ENCODE results near the gene SLC18A2.
"Not testable (repeated sequence)": the region's sequence is repeated elsewhere in the genome, so short reads cannot be mapped to it uniquely, and the experiment has no call there.

SLC18A2 gene

DNA sequence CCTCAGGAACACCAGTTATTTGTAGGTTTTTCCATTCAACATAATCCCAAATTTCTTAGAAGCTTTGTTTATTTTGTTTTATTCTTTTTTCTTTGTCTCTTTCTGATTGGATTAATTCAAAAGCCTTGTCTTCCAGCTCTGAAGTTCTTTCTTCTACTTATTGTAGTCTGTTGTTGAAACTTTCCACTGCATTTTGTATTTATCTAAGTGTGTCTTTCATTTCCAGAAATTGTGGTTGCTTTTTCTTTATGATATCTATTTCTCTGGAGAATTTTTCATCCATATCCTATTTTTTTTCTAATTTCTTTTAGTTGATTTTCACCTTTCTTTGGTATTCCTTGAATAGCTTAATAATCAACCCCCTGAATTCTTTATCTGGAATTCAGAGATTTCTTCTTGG is 58.5 kb downstream of the SLC18A2 start:
- no peak overlapping the region for H3K4me3 ChIP-seq
- H3K9ac ChIP-seq (ENCODE audit: insufficient read length), result no peak overlapping the region
- no peaks in the 10 kb centered on the region for H3K36me3 ChIP-seq (ENCODE audit: insufficient read depth, low read length)
- TF ChIP-seq FOXP2 (optimal IDR thresholded peaks at IDR 0.05; ENCODE audit: control extremely low read depth, extremely low read length, insufficient read depth), result no peak
- no peak for TF ChIP-seq EZH2 (IDR thresholded peaks at IDR 0.05)
- no peak for TF ChIP-seq POLR2AphosphoS5 (IDR thresholded peaks at IDR 0.05; ENCODE audit: borderline replicate concordance, low read depth, low read length)
- H3K9me3 ChIP-seq (ENCODE audit: low read depth, low read length), result no peaks in the 10 kb centered on the region
- H3K27ac ChIP-seq, result no peak overlapping the region
- no peak for DNase-seq (ENCODE audit: low read depth, low spot score)

DNA sequence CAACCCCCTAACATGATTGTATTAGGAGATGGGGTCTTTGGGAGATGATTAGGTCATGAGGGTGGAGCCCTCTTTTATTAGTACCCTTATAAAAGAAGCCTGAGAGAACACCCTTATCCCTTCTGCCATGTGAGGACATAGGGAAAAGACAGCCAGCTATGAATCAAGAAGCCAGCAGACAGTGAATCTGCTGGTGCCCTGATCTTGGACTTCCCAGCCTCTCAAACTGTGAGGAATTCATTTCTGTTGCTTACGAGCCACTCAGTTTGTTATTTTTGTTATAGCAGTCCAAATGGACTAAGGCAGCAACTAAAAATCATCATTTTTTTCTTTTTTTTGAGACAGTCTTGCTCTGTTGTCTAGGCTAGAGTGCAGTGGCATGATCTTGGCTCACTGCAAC is 59.8 kb downstream of the SLC18A2 start:
- no peak overlapping the region for H3K27ac ChIP-seq
- no peaks in the 10 kb centered on the region for H3K9me3 ChIP-seq (ENCODE audit: low read depth, low read length)
- no peak overlapping the region for H3K4me3 ChIP-seq
- DNase-seq (ENCODE audit: low read depth, low spot score), result no peak
- H3K9ac ChIP-seq (ENCODE audit: insufficient read length), result no peak overlapping the region
- TF ChIP-seq POLR2AphosphoS5 (IDR thresholded peaks at IDR 0.05; ENCODE audit: borderline replicate concordance, low read depth, low read length) (no peak), FOXP2 (optimal IDR thresholded peaks at IDR 0.05; ENCODE audit: control extremely low read depth, extremely low read length, insufficient read depth) (no peak), EZH2 (IDR thresholded peaks at IDR 0.05) (no peak)
- H3K36me3 ChIP-seq (ENCODE audit: insufficient read depth, low read length), result no peaks in the 10 kb centered on the region

DNA sequence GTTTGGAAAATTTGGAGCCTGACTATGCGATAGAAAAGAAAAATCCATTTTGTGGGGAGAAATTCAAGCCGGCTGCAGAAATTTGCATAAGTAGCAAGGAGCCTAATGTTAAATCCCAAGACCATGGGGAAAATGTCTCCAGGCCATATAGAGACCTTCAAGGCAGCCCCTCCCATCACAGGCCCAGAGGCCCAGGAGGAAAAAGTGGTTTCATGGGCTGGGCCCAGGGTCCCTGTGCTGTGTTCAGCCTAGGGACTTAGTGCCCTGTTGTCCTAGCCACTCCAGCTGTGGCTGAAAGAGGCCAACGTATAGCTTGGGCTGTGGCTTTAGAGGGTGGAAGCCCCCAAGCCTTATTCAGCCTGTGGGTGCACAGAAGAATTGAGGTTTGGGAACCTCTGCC is 62.5 kb downstream of the SLC18A2 start:
- H3K27ac ChIP-seq; DNase-seq (ENCODE audit: low read depth, low spot score); H3K9ac ChIP-seq (ENCODE audit: insufficient read length); H3K9me3 ChIP-seq (ENCODE audit: low read depth, low read length); H3K36me3 ChIP-seq (ENCODE audit: insufficient read depth, low read length); H3K4me3 ChIP-seq: not testable (repeated sequence)

DNA sequence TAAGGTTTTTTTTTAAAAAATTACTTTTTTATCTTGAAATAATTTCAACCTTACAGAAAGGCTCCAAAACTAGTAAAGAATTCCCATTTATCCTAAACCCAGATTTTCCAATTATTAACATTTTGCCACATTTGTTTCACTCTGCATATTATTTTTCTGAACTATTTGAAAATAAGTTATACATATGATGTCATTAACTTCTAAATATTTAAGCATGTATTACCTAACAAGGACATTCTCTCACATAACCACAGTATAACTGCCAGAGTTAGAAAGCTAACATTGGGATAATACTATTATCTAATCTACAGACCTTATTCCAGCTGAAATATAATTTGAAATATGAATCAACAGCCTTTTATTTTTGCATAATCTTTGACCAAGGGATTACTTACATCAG is 65.8 kb downstream of the SLC18A2 start:
- Histone ChIP-seq H3K27ac (no peak overlapping the region), H3K9ac (ENCODE audit: insufficient read length) (no peak overlapping the region), H3K36me3 (ENCODE audit: insufficient read depth, low read length) (no peaks in the 10 kb centered on the region), H3K9me3 (ENCODE audit: low read depth, low read length) (no peaks in the 10 kb centered on the region), H3K4me3 (no peak overlapping the region)
- no peak for DNase-seq (ENCODE audit: low read depth, low spot score)
- no peak for TF ChIP-seq POLR2AphosphoS5 (IDR thresholded peaks at IDR 0.05; ENCODE audit: borderline replicate concordance, low read depth, low read length)
- no peak for TF ChIP-seq FOXP2 (optimal IDR thresholded peaks at IDR 0.05; ENCODE audit: control extremely low read depth, extremely low read length, insufficient read depth)
- TF ChIP-seq EZH2 (IDR thresholded peaks at IDR 0.05), result no peak

DNA sequence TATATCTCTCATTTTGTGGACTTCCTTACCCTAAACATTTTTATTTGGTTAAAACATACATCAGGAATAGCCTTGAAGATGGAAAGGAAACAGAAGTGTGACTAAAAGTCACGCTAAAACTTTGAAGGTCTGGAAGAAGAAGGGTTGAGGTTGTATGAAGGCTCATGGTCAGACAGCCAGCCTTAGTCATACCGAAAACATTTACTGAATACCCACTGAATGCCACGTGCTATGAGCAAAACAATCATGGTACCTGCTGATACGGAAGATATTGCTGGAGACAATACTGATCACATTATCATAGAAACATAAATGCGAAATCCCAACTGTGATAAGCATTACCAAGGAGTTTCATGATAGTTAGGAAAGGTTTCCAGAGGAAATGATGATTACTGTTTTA is 70.3 kb downstream of the SLC18A2 start:
- DNase-seq (ENCODE audit: low read depth, low spot score), result no peak
- no peak overlapping the region for H3K9ac ChIP-seq (ENCODE audit: insufficient read length)
- TF ChIP-seq FOXP2 (optimal IDR thresholded peaks at IDR 0.05; ENCODE audit: control extremely low read depth, extremely low read length, insufficient read depth) (no peak), POLR2AphosphoS5 (IDR thresholded peaks at IDR 0.05; ENCODE audit: borderline replicate concordance, low read depth, low read length) (no peak), EZH2 (IDR thresholded peaks at IDR 0.05) (no peak)
- no peak overlapping the region for H3K27ac ChIP-seq
- H3K9me3 ChIP-seq (ENCODE audit: low read depth, low read length), result no peaks in the 10 kb centered on the region
- no peak overlapping the region for H3K4me3 ChIP-seq
- H3K36me3 ChIP-seq (ENCODE audit: insufficient read depth, low read length), result no peaks in the 10 kb centered on the region

DNA sequence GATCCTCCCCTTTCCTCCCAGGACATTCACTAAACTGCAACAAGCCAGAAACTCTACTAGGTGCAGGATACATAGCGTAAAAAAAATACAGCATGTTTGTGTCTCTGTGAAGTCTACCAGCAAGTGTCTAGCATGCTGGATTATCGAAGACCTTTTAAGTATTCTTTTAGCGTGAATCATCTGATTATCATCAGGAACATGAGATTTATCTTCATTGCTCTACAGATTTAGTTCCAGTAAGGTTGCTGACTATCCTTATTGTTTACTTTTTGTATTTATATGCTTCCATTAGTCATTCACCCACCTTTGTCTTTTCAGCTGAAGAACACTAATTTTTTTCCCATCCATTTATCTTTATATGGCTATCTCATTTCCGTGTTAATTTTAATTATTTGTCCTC is 71.5 kb downstream of the SLC18A2 start:
- H3K36me3 ChIP-seq (ENCODE audit: insufficient read depth, low read length), result no peaks in the 10 kb centered on the region
- TF ChIP-seq POLR2AphosphoS5 (IDR thresholded peaks at IDR 0.05; ENCODE audit: borderline replicate concordance, low read depth, low read length), result no peak
- no peak for TF ChIP-seq EZH2 (IDR thresholded peaks at IDR 0.05)
- TF ChIP-seq FOXP2 (optimal IDR thresholded peaks at IDR 0.05; ENCODE audit: control extremely low read depth, extremely low read length, insufficient read depth), result no peak
- DNase-seq (ENCODE audit: low read depth, low spot score), result no peak
- no peak overlapping the region for H3K4me3 ChIP-seq
- H3K27ac ChIP-seq, result no peak overlapping the region
- no peak overlapping the region for H3K9ac ChIP-seq (ENCODE audit: insufficient read length)
- no peaks in the 10 kb centered on the region for H3K9me3 ChIP-seq (ENCODE audit: low read depth, low read length)

DNA sequence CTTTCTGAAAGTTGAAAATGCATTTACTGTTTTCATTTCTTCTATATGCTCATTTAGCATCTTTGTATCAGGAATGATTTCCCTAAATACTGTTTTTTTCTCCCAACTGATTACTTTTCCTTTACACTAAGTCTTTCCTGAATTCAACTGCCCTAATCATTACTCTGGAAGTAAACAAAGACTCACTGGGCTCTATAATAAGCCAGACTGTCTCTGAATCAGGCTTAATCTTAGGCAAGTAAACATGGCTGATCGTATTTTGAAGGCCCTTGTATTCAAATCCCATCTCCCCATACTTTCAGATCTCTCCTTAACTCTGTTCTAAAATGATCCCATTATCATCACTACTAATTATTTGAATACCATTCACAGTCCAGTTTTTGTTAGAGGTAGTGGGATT is 72.7 kb downstream of the SLC18A2 start:
- DNase-seq (ENCODE audit: low read depth, low spot score), result no peak
- TF ChIP-seq EZH2 (IDR thresholded peaks at IDR 0.05) (no peak), POLR2AphosphoS5 (IDR thresholded peaks at IDR 0.05; ENCODE audit: borderline replicate concordance, low read depth, low read length) (no peak), FOXP2 (optimal IDR thresholded peaks at IDR 0.05; ENCODE audit: control extremely low read depth, extremely low read length, insufficient read depth) (no peak)
- no peaks in the 10 kb centered on the region for H3K9me3 ChIP-seq (ENCODE audit: low read depth, low read length)
- H3K4me3 ChIP-seq, result no peak overlapping the region
- H3K9ac ChIP-seq (ENCODE audit: insufficient read length), result no peak overlapping the region
- H3K27ac ChIP-seq, result no peak overlapping the region
- H3K36me3 ChIP-seq (ENCODE audit: insufficient read depth, low read length), result no peaks in the 10 kb centered on the region

DNA sequence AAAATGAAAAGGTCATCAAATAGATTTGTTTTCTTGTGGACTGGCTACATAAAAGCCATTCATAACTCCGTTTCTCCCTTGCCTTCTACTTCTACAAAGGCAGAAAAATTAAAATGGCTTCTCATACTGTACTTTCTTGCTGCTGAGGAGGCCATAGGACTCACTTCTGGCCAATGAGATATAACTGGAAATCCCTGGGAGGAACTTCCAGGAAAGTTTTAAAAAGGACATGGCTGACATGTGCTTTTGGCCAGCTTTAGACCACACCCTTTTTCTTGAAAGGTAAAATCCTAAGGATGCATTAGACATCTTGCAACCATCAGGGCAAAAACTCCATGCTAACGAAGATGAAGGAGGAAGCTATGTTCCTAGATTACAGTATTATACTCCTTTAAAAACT is 75.8 kb downstream of the SLC18A2 start:
- no peaks in the 10 kb centered on the region for H3K9me3 ChIP-seq (ENCODE audit: low read depth, low read length)
- DNase-seq (ENCODE audit: low read depth, low spot score), result no peak
- H3K27ac ChIP-seq, result no peak overlapping the region
- TF ChIP-seq FOXP2 (optimal IDR thresholded peaks at IDR 0.05; ENCODE audit: control extremely low read depth, extremely low read length, insufficient read depth) (no peak), EZH2 (IDR thresholded peaks at IDR 0.05) (no peak), POLR2AphosphoS5 (IDR thresholded peaks at IDR 0.05; ENCODE audit: borderline replicate concordance, low read depth, low read length) (no peak)
- H3K9ac ChIP-seq (ENCODE audit: insufficient read length), result no peak overlapping the region
- no peak overlapping the region for H3K4me3 ChIP-seq
- H3K36me3 ChIP-seq (ENCODE audit: insufficient read depth, low read length), result no peaks in the 10 kb centered on the region

DNA sequence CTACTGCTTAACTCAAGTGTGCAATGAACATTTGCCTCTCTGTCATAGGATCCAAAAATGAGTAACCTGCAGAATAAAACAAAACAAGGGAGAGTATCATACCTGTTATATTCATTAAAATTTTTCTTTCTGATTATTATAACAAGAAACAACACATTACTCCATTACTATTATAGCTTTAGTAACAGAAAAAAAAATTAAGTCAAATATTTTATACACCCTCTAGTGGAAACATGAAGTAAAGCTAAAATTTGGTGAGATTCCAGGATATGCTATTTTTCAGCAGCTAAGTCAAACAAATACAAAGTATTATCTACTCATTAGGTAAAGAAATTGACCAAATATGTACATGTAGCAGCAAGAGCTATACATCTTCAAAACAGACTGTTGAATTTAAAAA is 78.0 kb downstream of the SLC18A2 start:
- Histone ChIP-seq H3K36me3 (ENCODE audit: insufficient read depth, low read length) (no peaks in the 10 kb centered on the region), H3K9me3 (ENCODE audit: low read depth, low read length) (no peaks in the 10 kb centered on the region), H3K9ac (ENCODE audit: insufficient read length) (no peak overlapping the region), H3K4me3 (no peak overlapping the region), H3K27ac (no peak overlapping the region)
- no peak for DNase-seq (ENCODE audit: low read depth, low spot score)
- TF ChIP-seq FOXP2 (optimal IDR thresholded peaks at IDR 0.05; ENCODE audit: control extremely low read depth, extremely low read length, insufficient read depth), result no peak
- TF ChIP-seq POLR2AphosphoS5 (IDR thresholded peaks at IDR 0.05; ENCODE audit: borderline replicate concordance, low read depth, low read length), result no peak
- TF ChIP-seq EZH2 (IDR thresholded peaks at IDR 0.05), result no peak
